K562 (cell line): ENCODE measurements around the gene KRT75. TPM values are rescaled to one million over a fixed set of nuclear protein-coding genes. Genes with fewer than 3 reads are reported as not detected.

Experiments used
- ATAC-seq: fragments of 200-7000 bp; cut with Tn5 transposase; 3 replicates; pipeline ENCODE4 v1.9.1; 2020; ENCODE audit warnings: moderate library complexity
- BruUV-seq: library from RNA; stranded (reverse); fragments of 400-500 nt; replicated peaks from 2 replicates; lab custom pipeline; 2021; lab: Mats Ljungman, UMichigan
- CTCF ChIA-PET: fragments of 300-600 bp; formaldehyde crosslinking; extraction: SDS; loops from one replicate; lab custom pipeline; 2021; ENCODE audit warnings: low intra/inter-chr PET ratio; lab: Yijun Ruan, JAX
- POLR2A ChIA-PET: fragments of 300-600, 350-650 bp; sonication (Branson Sonifier 250); formaldehyde crosslinking; extraction: SDS; loops from one replicate; lab custom pipeline; 2021; ENCODE audit warnings: antibody characterized with exemption, inconsistent platforms; lab: Yijun Ruan, JAX
- DNase-seq, 4 experiments: peaks; one replicate each; pipeline versions ENCODE4 v3.0.0 to v3.0.0-alpha.2; 2011 to 2018; ENCODE audit warnings: low spot score in 3 of 4, mixed read lengths in 3 of 4; ENCODE audit errors: extremely low read depth in 1 of 4
- FAIRE-seq: peaks from 2 replicates; lab custom pipeline; 2011; peaks lifted over from hg19 to GRCh38; lab: Jason Lieb, UNC
- H2AFZ ChIP-seq: 2 replicates; pipeline ENCODE4 v1.6.0; 2011; ENCODE audit warnings: low read depth, low read length, control low read depth, inconsistent platforms
- H3K27ac ChIP-seq: fragments of 200-600 bp; 3 replicates; pipeline ENCODE4 v1.8.0; 2011; ENCODE audit warnings: low read depth, mild to moderate bottlenecking, control low read depth, inconsistent platforms, low read length, moderate library complexity, mixed read lengths; ENCODE audit errors: extremely low read depth
- H3K27me3 ChIP-seq, 2 experiments: fragments of 300-600 bp in 1 of 2; 2 replicates in 1 of 2; 3 replicates in 1 of 2; pipeline versions ENCODE4 v1.6.0 to v1.8.0; 2011; ENCODE audit warnings: inconsistent platforms in 2 of 2, low read length in 2 of 2, mild to moderate bottlenecking in 1 of 2, mixed read lengths in 1 of 2, moderate library complexity in 1 of 2; ENCODE audit not compliant: control insufficient read depth in 2 of 2, insufficient read depth in 2 of 2
- H3K36me3 ChIP-seq: fragments of 300-600 bp; 3 replicates; pipeline ENCODE4 v1.8.0; 2011; ENCODE audit warnings: mild to moderate bottlenecking, low read length, inconsistent platforms; ENCODE audit not compliant: control insufficient read depth, insufficient read depth
- H3K4me1 ChIP-seq, 2 experiments: fragments of 200-600 bp in 1 of 2; replicated peaks in 1 of 2; 2 replicates in 1 of 2; 3 replicates in 1 of 2; pipeline versions ENCODE4 v1.5.1 to v1.8.0; 2011; ENCODE audit warnings: inconsistent platforms in 2 of 2, low read length in 2 of 2, mild to moderate bottlenecking in 1 of 2, mixed read lengths in 1 of 2, moderate library complexity in 1 of 2; ENCODE audit not compliant: control insufficient read depth in 2 of 2, insufficient read depth in 2 of 2
- H3K4me2 ChIP-seq: 2 replicates; pipeline ENCODE4 v1.6.1; 2011; ENCODE audit warnings: low read length, control low read depth, inconsistent platforms, mixed read lengths; ENCODE audit not compliant: insufficient read depth
- H3K4me3 ChIP-seq: fragments of 200-600 bp; sonication (generic), shearing (Covaris generic); 2 replicates; pipeline ENCODE4 v1.5.1; 2016; ENCODE audit warnings: control low read depth, inconsistent platforms
- H3K79me2 ChIP-seq: fragments of 200-600 bp; 3 replicates; pipeline ENCODE4 v1.8.0; 2011; ENCODE audit warnings: low read length, inconsistent platforms; ENCODE audit not compliant: control insufficient read depth, insufficient read depth
- H3K9ac ChIP-seq, 2 experiments: 2 replicates each; pipeline versions ENCODE4 v1.6.0 to v1.6.1; 2011; ENCODE audit warnings: low read depth in 2 of 2, low read length in 2 of 2, control low read depth in 1 of 2, inconsistent platforms in 1 of 2, mild to moderate bottlenecking in 1 of 2, mixed read lengths in 1 of 2; ENCODE audit not compliant: insufficient read depth in 1 of 2
- H3K9me1 ChIP-seq: one replicate; pipeline ENCODE4 v1.6.0; 2011; ENCODE audit warnings: inconsistent platforms, mild to moderate bottlenecking, low read length, moderate library complexity; ENCODE audit not compliant: control insufficient read depth, insufficient read depth
- H3K9me3 ChIP-seq: replicated peaks from 2 replicates; pipeline ENCODE4 v1.5.1; 2011; ENCODE audit warnings: low read depth, low read length, inconsistent platforms; ENCODE audit not compliant: control insufficient read depth, insufficient read depth
- H4K20me1 ChIP-seq: replicated peaks from 2 replicates; pipeline ENCODE4 v1.6.1; 2011; ENCODE audit warnings: low read length, inconsistent platforms, mixed read lengths; ENCODE audit not compliant: control insufficient read depth, insufficient read depth
- ARID2 ChIP-seq: fragments of 450-650 bp; IDR thresholded peaks from 2 replicates; pipeline ENCODE4 v1.6.1; 2017; ENCODE audit warnings: antibody characterized with exemption, mild to moderate bottlenecking
- CEBPZ ChIP-seq: fragments of 150-350 bp; IDR thresholded peaks from 2 replicates; pipeline ENCODE4 v1.6.1; 2014; ENCODE audit warnings: low read depth, mild to moderate bottlenecking, low read length, borderline replicate concordance
- FOSL1 ChIP-seq: fragments of 200-800 bp; sonication (Bioruptor generic); conservative IDR thresholded peaks from 2 replicates; pipeline ENCODE4 v1.6.1; 2016; ENCODE audit warnings: missing genetic modification characterization, missing compliant biosample characterization
- HEY1 ChIP-seq: fragments of 250-450 bp; sonication (Bioruptor Pico); IDR thresholded peaks from 2 replicates; pipeline ENCODE4 v1.5.0; 2020; ENCODE audit warnings: mild to moderate bottlenecking, moderate library complexity, borderline replicate concordance
- KDM2B ChIP-seq: fragments of 250-450 bp; sonication (Bioruptor Pico); IDR thresholded peaks from 2 replicates; pipeline ENCODE4 v1.8.0; 2021; ENCODE audit warnings: mild to moderate bottlenecking, moderate library complexity
- MAFK ChIP-seq: IDR thresholded peaks from 2 replicates; pipeline ENCODE4 v1.6.1; 2011; ENCODE audit warnings: low read length, improper control_type of control experiment
- RFX1 ChIP-seq: fragments of 450-650 bp; IDR thresholded peaks from 2 replicates; pipeline ENCODE4 v1.6.1; 2016; ENCODE audit warnings: mild to moderate bottlenecking, moderate library complexity
- RNF2 ChIP-seq: sonication (generic); IDR thresholded peaks from 2 replicates; pipeline ENCODE4 v1.6.1; 2016
- RREB1 ChIP-seq: fragments of 250-450 bp; sonication (Bioruptor Pico); IDR thresholded peaks from 2 replicates; pipeline ENCODE4 v1.4.0; 2020
- SRSF9 ChIP-seq: fragments of 200-400 bp; formaldehyde crosslinking; IDR thresholded peaks from 2 replicates; pipeline ENCODE4 v1.6.1; 2017; ENCODE audit warnings: low read depth, low read length, borderline replicate concordance
- TCF7L2 ChIP-seq: fragments of 150-350 bp; IDR thresholded peaks from 2 replicates; pipeline ENCODE4 v1.6.1; 2016; ENCODE audit warnings: low read depth, mild to moderate bottlenecking, low read length, moderate library complexity
- ZNF121 ChIP-seq: sonication (generic); formaldehyde crosslinking; conservative IDR thresholded peaks from 2 replicates; pipeline ENCODE4 v1.8.0; 2022; ENCODE audit warnings: missing genetic modification reagents
- ZNF324 ChIP-seq: fragments of 250-450 bp; sonication (Bioruptor Pico); IDR thresholded peaks from 2 replicates; pipeline ENCODE4 v1.4.0; 2020; ENCODE audit warnings: mild to moderate bottlenecking
- ZNF347 ChIP-seq: fragments of 450-650 bp; formaldehyde crosslinking; IDR thresholded peaks from 2 replicates; pipeline ENCODE4 v1.4.0; 2020; ENCODE audit warnings: low read depth, mild to moderate bottlenecking, moderate library complexity
- ZNF551 ChIP-seq: fragments of 250-450 bp; sonication (Bioruptor Pico); IDR thresholded peaks from 2 replicates; pipeline ENCODE4 v1.5.0; 2021; ENCODE audit warnings: mild to moderate bottlenecking, moderate library complexity
- ZSCAN29 ChIP-seq: fragments of 450-650 bp; IDR thresholded peaks from 2 replicates; pipeline ENCODE4 v1.6.1; 2017
- ZZZ3 ChIP-seq: fragments of 450-650 bp; IDR thresholded peaks from 2 replicates; pipeline ENCODE4 v1.6.1; 2016; ENCODE audit warnings: antibody characterized with exemption, mild to moderate bottlenecking, moderate library complexity
- WGBS: fragments of 100-300 bp; shearing (Covaris generic); methylation state at CpG from one replicate; pipeline ENCODE4 v1.1.6; 2016; ENCODE audit warnings: low coverage, mixed read lengths; ENCODE audit not compliant: insufficient coverage; ENCODE audit errors: missing lambda C conversion rate; 5-methylcytosine and 5-hydroxymethylcytosine counted together
- in situ Hi-C: fragments of 300-500 bp; cut with MboI; formaldehyde crosslinking; loops from 4 replicates; pipeline ENCODE4 v1.15.0; 2018; ENCODE audit warnings: inconsistent platforms, mixed read lengths
- intact Hi-C: fragments of 100-400 bp; cut with micrococcal nuclease; formaldehyde crosslinking; loops from 2 replicates; pipeline ENCODE4 v1.14.2; 2022
- polyA plus RNA-seq, 8 experiments: library from polyadenylated mRNA; depleted of rRNA in 4 of 8; stranded (reverse) in 5 of 8; unstranded in 3 of 8; fragments of >200 nt; fragmentation: Nextera tagmentation in 2 of 8; fragmentation: Illumina TruSeq in 1 of 8; extraction: Ambion mirVana in 2 of 8; extraction: Trizol in 1 of 8; gene quantifications; 2 replicates each; pipeline versions ENCODE4 v1.2.1 to v1.2.3, GENCODE V29; 2011 to 2014; ENCODE audit warnings: inconsistent platforms in 1 of 8, missing spikeins in 1 of 8
- total RNA-seq, 7 experiments: library from RNA; depleted of rRNA in 6 of 7; stranded (reverse); fragments of >200 nt in 6 of 7; fragmentation: Illumina TruSeq in 2 of 7; extraction: Trizol in 2 of 7; gene quantifications; 2 replicates each; pipeline versions ENCODE4 v1.2.1 to v1.2.3, GENCODE V29; 2011 to 2021; ENCODE audit warnings: low replicate concordance in 1 of 7

KRT75 gene
- total and polyA plus RNA-seq, 9 of the 15 experiments (the other 6 are each of a cell fraction or from before 2014, with no cell fraction given), result not detected

- no peak overlapping the region for H3K4me2 ChIP-seq
- POLR2A ChIA-PET, result no interaction called here
- H3K27ac ChIP-seq, result no peak overlapping the region
- DNase-seq, result no peak
- no peak overlapping the region for H3K9ac ChIP-seq
- no peaks in the 10 kb centered on the region for H3K4me1 ChIP-seq
- no peaks in the 10 kb centered on the region for H3K36me3 ChIP-seq
- no peaks in the 10 kb centered on the region for H3K9me1 ChIP-seq
- no peak for FAIRE-seq
- intact Hi-C loops, result no loop called here
- no TSS peak for BruUV-seq
- no peaks in the 10 kb centered on the region; the same call in 1 of the 2 replicates for H4K20me1 ChIP-seq
- H3K79me2 ChIP-seq, result no peaks in the 10 kb centered on the region
- no peak overlapping the region for H2AFZ ChIP-seq
- 0% methylated on average over 2 of the region's 2 CpGs for WGBS
- CTCF ChIA-PET, result no interaction called here
- in situ Hi-C loops, result no loop called here
- H3K4me3 ChIP-seq, result no peak overlapping the region
- ATAC-seq, result no peak
- no peaks in the 10 kb centered on the region for H3K9me3 ChIP-seq
- H3K27me3 ChIP-seq, result peaks cover under 1 to 5% of the 10 kb centered on the region in 2 experiments; a peak in 3 of 5 replicates
- TF ChIP-seq MAFK (no peak), ZZZ3 (no peak), ZNF347 (no peak), ZNF121 (no peak), TCF7L2 (no peak), HEY1 (CRISPR knock-in tag) (no peak), ZNF551 (CRISPR knock-in tag) (no peak), SRSF9 (no peak), RFX1 (no peak), FOSL1 (no peak), CEBPZ (no peak), KDM2B (CRISPR knock-in tag) (no peak), ZNF324 (CRISPR knock-in tag) (no peak), RREB1 (CRISPR knock-in tag) (no peak), ARID2 (no peak), ZSCAN29 (no peak), RNF2 (no peak)
Measured at GRCh38 chr12:52474212-52474611, 40.0 kb upstream of the KRT75 start.
